Muscle of leg (tissue), 11 donors: ENCODE measurements around the gene ADAMTS2. TPM values are rescaled to one million over a fixed set of nuclear protein-coding genes. Genes with fewer than 3 reads are reported as not detected.

Experiments
- DNase-seq: peaks from one replicate; pipeline ENCODE4 v3.0.0; 2013
- H3K27ac ChIP-seq: one replicate; pipeline ENCODE4 v1.5.1; 2013; ENCODE audit warnings: mild to moderate bottlenecking, low read length, control low read depth
- H3K27me3 ChIP-seq: one replicate; pipeline ENCODE4 v1.6.1; 2013; ENCODE audit warnings: low read length; ENCODE audit not compliant: control insufficient read depth, insufficient read depth
- H3K36me3 ChIP-seq: one replicate; pipeline ENCODE4 v1.6.1; 2013; ENCODE audit warnings: low read length; ENCODE audit not compliant: control insufficient read depth, insufficient read depth
- H3K4me1 ChIP-seq: one replicate; pipeline ENCODE4 v1.6.1; 2013; ENCODE audit warnings: low read length; ENCODE audit not compliant: control insufficient read depth, insufficient read depth
- H3K4me3 ChIP-seq: one replicate; pipeline ENCODE4 v1.5.1; 2013; ENCODE audit warnings: low read length, control low read depth
- H3K9me3 ChIP-seq: replicated peaks from 2 replicates; pipeline ENCODE4 v1.6.1; 2013; ENCODE audit warnings: low read depth, low read length; ENCODE audit not compliant: control insufficient read depth
- WGBS: methylation state at CpG from one replicate; pipeline ENCODE4 v1.1.5; 2013; ENCODE audit warnings: missing lambda C conversion rate; ENCODE audit not compliant: insufficient coverage; 5-methylcytosine and 5-hydroxymethylcytosine counted together
- polyA plus RNA-seq, 8 donors: library from polyadenylated mRNA; unstranded; fragments of 120-200 nt; gene quantifications; one replicate each; pipeline versions ENCODE4 v1.2.1 to v1.2.3, GENCODE V29; 2013; ENCODE audit warnings: inconsistent platforms in 1 of 8, low replicate concordance in 1 of 8; ENCODE audit not compliant: insufficient read length in 8 of 8, insufficient read depth in 1 of 8
- total RNA-seq: library from RNA; stranded (reverse); fragments of 120-200 nt; gene quantifications from one replicate; pipeline ENCODE4 v1.2.4, GENCODE V29; 2013

The ADAMTS2 gene
- total and polyA plus RNA-seq, 9 donors: 21.3 to 46.3 (median 34.2) TPM

- H3K4me1 ChIP-seq: no peaks in the 10 kb centered on the region
- no peaks in the 10 kb centered on the region for H3K36me3 ChIP-seq
- no peaks in the 10 kb centered on the region for H3K9me3 ChIP-seq
- DNase-seq: no peak
- H3K4me3 ChIP-seq: no peak overlapping the region
- 83% methylated on average over 10 of the region's 10 CpGs for WGBS
- H3K27me3 ChIP-seq: no peaks in the 10 kb centered on the region
- H3K27ac ChIP-seq: no peak overlapping the region
These were observed 132.4 kb downstream of the ADAMTS2 start for GRCh38 chr5:179212870-179213269.

- Histone ChIP-seq H3K27me3 (no peaks in the 10 kb centered on the region), H3K4me3 (no peak overlapping the region), H3K9me3 (no peaks in the 10 kb centered on the region), H3K36me3 (no peaks in the 10 kb centered on the region), H3K4me1 (no peaks in the 10 kb centered on the region), H3K27ac (no peak overlapping the region)
- WGBS: 79% methylated on average over 6 of the region's 12 CpGs
- DNase-seq: no peak
These were observed 133.6 kb downstream of the ADAMTS2 start for GRCh38 chr5:179211631-179212030.

GRCh38 chr5:179211068-179211467 is 134.2 kb downstream of the ADAMTS2 start:
- DNase-seq: no peak
- Histone ChIP-seq H3K4me1 (no peaks in the 10 kb centered on the region), H3K27me3 (no peaks in the 10 kb centered on the region), H3K4me3 (no peak overlapping the region), H3K27ac (no peak overlapping the region), H3K36me3 (no peaks in the 10 kb centered on the region), H3K9me3 (no peaks in the 10 kb centered on the region)
- 85% methylated on average over 2 of the region's 3 CpGs for WGBS

GRCh38 chr5:179210478-179210877 is 134.8 kb downstream of the ADAMTS2 start:
- H3K4me1 ChIP-seq: no peaks in the 10 kb centered on the region
- no peak for DNase-seq
- H3K4me3 ChIP-seq: no peak overlapping the region
- no peaks in the 10 kb centered on the region for H3K36me3 ChIP-seq
- no peaks in the 10 kb centered on the region for H3K27me3 ChIP-seq
- WGBS: 98% methylated on average over 5 of the region's 6 CpGs
- H3K27ac ChIP-seq: no peak overlapping the region
- H3K9me3 ChIP-seq: no peaks in the 10 kb centered on the region

GRCh38 chr5:179209359-179210150 is 135.7 kb downstream of the ADAMTS2 start:
- H3K36me3 ChIP-seq: no peaks in the 10 kb centered on the region
- no peak overlapping the region for H3K4me3 ChIP-seq
- no peak for DNase-seq
- no peaks in the 10 kb centered on the region for H3K27me3 ChIP-seq
- no peaks in the 10 kb centered on the region for H3K9me3 ChIP-seq
- H3K4me1 ChIP-seq: no peaks in the 10 kb centered on the region
- H3K27ac ChIP-seq: no peak overlapping the region
- WGBS: 90% methylated on average over 2 of the region's 20 CpGs

DNA sequence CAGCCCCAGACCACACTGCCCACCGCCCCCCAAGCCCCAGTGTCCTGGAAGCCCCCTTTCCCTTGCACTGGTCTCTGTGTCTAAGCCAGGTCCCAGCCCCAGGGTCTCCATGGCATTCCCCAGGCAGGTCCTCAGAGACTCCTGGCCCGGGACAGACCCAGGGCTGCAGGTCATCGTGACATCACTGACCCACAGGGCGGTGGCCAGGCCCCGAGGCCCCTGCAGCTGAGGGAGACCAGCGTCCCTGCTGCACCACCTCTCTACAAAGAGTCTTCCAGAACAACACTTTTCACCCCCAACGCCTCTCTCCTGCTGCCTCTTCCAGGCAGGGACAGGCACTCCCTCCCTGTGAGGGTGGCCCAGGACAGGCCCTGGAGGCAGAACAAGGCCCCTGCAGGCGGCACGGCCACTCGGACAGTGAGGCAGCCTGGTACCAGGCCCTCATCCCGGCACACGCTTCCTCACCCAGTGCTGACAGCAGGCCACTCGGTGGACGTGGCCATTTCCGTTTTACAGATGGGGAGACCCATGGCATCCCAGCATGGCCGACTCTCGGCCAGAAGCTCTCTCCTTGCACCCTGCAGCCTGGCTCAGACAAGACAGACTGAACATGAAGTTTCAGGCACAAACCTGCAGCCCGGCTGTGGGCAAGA is 136.4 kb downstream of the ADAMTS2 start:
- Histone ChIP-seq H3K27me3 (no peaks in the 10 kb centered on the region), H3K27ac (no peak overlapping the region), H3K36me3 (no peaks in the 10 kb centered on the region), H3K4me1 (no peaks in the 10 kb centered on the region), H3K4me3 (no peak overlapping the region), H3K9me3 (no peaks in the 10 kb centered on the region)
- no peak for DNase-seq
- WGBS: 87% methylated on average over 15 of the region's 18 CpGs

DNA sequence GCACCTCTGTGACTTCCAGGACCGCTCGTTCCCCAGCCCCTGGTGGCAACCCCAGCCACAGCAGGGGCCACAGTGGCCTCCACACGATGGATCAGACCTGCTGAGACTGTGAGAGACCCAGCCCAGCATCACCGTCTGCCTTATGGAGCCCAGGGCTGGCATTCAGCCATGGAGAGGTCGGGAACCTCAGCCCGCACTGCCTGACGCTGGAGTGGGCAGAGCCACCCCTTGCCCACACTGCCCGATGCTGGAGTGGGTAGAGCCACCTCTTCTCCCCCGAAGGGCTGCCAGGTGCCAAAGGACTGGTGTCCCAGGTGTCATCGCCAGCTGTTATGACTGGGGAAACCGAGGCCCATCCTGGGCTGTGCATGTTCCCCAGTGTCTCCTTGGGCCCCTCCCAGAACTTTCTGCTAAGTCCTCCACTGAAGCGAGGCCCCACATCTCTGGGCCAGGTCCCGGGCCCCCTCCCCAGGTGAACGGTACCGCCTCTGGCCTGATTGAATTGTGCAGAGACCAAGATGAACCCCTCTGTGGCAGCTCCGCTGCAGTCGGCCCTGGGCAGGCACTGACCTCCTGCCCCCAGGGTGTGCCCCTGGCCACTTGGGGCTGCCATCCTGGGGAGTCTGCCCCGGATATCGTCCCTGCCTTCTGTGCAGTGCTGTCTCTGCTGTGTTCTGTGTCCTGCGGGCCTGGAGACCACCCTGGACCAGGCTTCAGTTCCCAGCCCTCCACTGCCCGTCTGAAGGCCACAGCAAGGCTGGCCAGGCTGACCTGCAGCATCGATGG is 137.1 kb downstream of the ADAMTS2 start:
- WGBS: 82% methylated on average over 22 of the region's 22 CpGs
- H3K4me3 ChIP-seq: no peak overlapping the region
- peaks cover 4% of the 10 kb centered on the region for H3K27me3 ChIP-seq
- no peaks in the 10 kb centered on the region for H3K9me3 ChIP-seq
- no peaks in the 10 kb centered on the region for H3K36me3 ChIP-seq
- no peak for DNase-seq
- no peak overlapping the region for H3K27ac ChIP-seq
- H3K4me1 ChIP-seq: no peaks in the 10 kb centered on the region

DNA sequence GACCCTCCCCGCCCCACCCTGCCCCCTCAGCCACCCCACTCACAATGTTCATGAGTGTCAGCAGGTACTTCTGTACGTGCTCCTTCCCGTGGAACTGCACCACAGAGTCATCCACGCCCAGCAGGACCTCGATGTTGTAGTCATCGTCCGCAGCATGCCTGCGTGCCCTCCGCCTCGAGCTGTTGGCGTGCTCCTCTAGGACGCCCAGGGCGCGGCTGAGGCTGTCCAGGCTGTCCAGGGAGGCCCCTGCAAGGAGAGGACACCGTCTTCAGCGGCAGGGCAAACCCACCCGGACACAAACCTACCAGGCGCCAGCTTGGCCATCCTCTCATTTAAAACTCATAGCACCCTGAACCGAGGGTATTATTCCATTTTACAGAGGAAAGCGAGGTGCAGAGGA is 137.8 kb downstream of the ADAMTS2 start:
- H3K36me3 ChIP-seq: no peaks in the 10 kb centered on the region
- no peak overlapping the region for H3K4me3 ChIP-seq
- no peaks in the 10 kb centered on the region for H3K4me1 ChIP-seq
- H3K27me3 ChIP-seq: peaks cover 4% of the 10 kb centered on the region
- H3K27ac ChIP-seq: no peak overlapping the region
- 82% methylated on average over 19 of the region's 20 CpGs for WGBS
- no peak for DNase-seq
- no peaks in the 10 kb centered on the region for H3K9me3 ChIP-seq

- H3K4me1 ChIP-seq: no peaks in the 10 kb centered on the region
- H3K9me3 ChIP-seq: no peaks in the 10 kb centered on the region
- no peak overlapping the region for H3K4me3 ChIP-seq
- no peak overlapping the region for H3K27ac ChIP-seq
- 71% methylated on average over 7 of the region's 8 CpGs for WGBS
- H3K27me3 ChIP-seq: peaks cover 4% of the 10 kb centered on the region
- no peaks in the 10 kb centered on the region for H3K36me3 ChIP-seq
- no peak for DNase-seq
These were observed 138.9 kb downstream of the ADAMTS2 start for GRCh38 chr5:179206366-179206765.

DNA sequence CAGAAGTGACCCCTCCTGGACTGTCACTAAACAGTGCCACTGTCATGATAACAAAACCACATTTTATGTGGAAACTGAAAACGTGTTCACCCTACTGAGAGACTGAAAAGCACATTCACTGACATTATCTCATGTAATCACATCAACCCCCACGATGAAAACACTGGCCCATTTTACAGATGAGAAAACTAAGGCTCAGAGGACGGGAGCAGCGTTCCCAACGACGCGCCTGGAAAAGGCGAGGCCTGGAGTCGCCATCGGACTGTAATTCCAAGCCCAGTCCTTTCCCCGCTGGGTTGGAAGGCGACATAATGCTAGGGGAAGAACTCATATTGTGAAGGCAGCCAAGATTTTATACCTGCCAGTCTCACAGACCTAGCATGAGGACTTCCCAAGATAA is 140.0 kb downstream of the ADAMTS2 start:
- Histone ChIP-seq H3K9me3 (no peaks in the 10 kb centered on the region), H3K36me3 (no peaks in the 10 kb centered on the region), H3K4me1 (no peaks in the 10 kb centered on the region), H3K27ac (no peak overlapping the region), H3K4me3 (no peak overlapping the region), H3K27me3 (peaks cover 4% of the 10 kb centered on the region)
- 75% methylated on average over 12 of the region's 12 CpGs for WGBS
- DNase-seq: no peak
